SK-N-SH treated with all-trans-retinoic acid at 6 μM for 48 hours (cell line): ENCODE results near the gene GATAD2A.

Experiments used
- ATAC-seq: fragments of 200-7000 bp; cut with Tn5 transposase; 3 replicates; pipeline ENCODE4 v1.9.1; 2020; ENCODE audit warnings: mild to moderate bottlenecking, moderate library complexity
- ARNTL ChIP-seq: fragments of 450-650 bp; formaldehyde crosslinking; IDR thresholded peaks from 2 replicates; pipeline ENCODE4 v1.5.0; 2020; ENCODE audit warnings: low read depth, mild to moderate bottlenecking, moderate library complexity, borderline replicate concordance
- BACH2 ChIP-seq: fragments of 250-450 bp; sonication (Bioruptor Pico); IDR thresholded peaks from 2 replicates; pipeline ENCODE4 v1.9.0; 2021; ENCODE audit warnings: mild to moderate bottlenecking, borderline replicate concordance
- CSDC2 ChIP-seq: fragments of 250-450 bp; sonication (Bioruptor Pico); IDR thresholded peaks from 2 replicates; pipeline ENCODE4 v1.5.0; 2020; ENCODE audit warnings: mild to moderate bottlenecking, moderate library complexity
- ESRRG ChIP-seq: fragments of 250-450 bp; sonication (Bioruptor Pico); IDR thresholded peaks from 2 replicates; pipeline ENCODE4 v1.6.1; 2021; ENCODE audit warnings: mild to moderate bottlenecking
- GLIS3 ChIP-seq: fragments of 250-450 bp; sonication (Bioruptor Pico); IDR thresholded peaks from 2 replicates; pipeline ENCODE4 v1.5.0; 2020; ENCODE audit warnings: mild to moderate bottlenecking, moderate library complexity
- ISL1 ChIP-seq: fragments of 250-450 bp; sonication (Bioruptor Pico); IDR thresholded peaks from 2 replicates; pipeline ENCODE4 v2.1.2; 2022; ENCODE audit warnings: mild to moderate bottlenecking, moderate library complexity
- OSR1 ChIP-seq: fragments of 250-450 bp; sonication (Bioruptor Pico); IDR thresholded peaks from 2 replicates; pipeline ENCODE4 v1.8.0; 2022; ENCODE audit warnings: moderate library complexity, mild to moderate bottlenecking, inconsistent platforms
- POU6F1 ChIP-seq: fragments of 250-450 bp; sonication (Bioruptor Pico); IDR thresholded peaks from 2 replicates; pipeline ENCODE4 v1.8.0; 2021; ENCODE audit warnings: low read depth, mild to moderate bottlenecking, moderate library complexity, borderline replicate concordance
- PPARA ChIP-seq: fragments of 250-450 bp; sonication (Bioruptor Pico); IDR thresholded peaks from 2 replicates; pipeline ENCODE4 v1.5.0; 2020; ENCODE audit warnings: mild to moderate bottlenecking, borderline replicate concordance
- RARB ChIP-seq: fragments of 250-450 bp; sonication (Bioruptor Pico); IDR thresholded peaks from 2 replicates; pipeline ENCODE4 v1.8.0; 2021; ENCODE audit warnings: mild to moderate bottlenecking, moderate library complexity
- SNAI2 ChIP-seq: fragments of 250-450 bp; sonication (Bioruptor Pico); IDR thresholded peaks from 2 replicates; pipeline ENCODE4 v1.5.0; 2020; ENCODE audit warnings: mild to moderate bottlenecking, moderate library complexity
- TCF4 ChIP-seq: fragments of 250-450 bp; sonication (Bioruptor Pico); IDR thresholded peaks from 2 replicates; pipeline ENCODE4 v1.8.0; 2021; ENCODE audit warnings: mild to moderate bottlenecking, moderate library complexity, borderline replicate concordance
- TOX ChIP-seq: fragments of 250-450 bp; sonication (Bioruptor Pico); IDR thresholded peaks from 2 replicates; pipeline ENCODE4 v1.8.0; 2021; ENCODE audit warnings: mild to moderate bottlenecking, moderate library complexity, borderline replicate concordance
- ZC3H10 ChIP-seq: fragments of 250-450 bp; sonication (Bioruptor Pico); IDR thresholded peaks from 2 replicates; pipeline ENCODE4 v1.5.1; 2021; ENCODE audit warnings: mild to moderate bottlenecking, moderate library complexity
- ZFP3 ChIP-seq: fragments of 250-450 bp; sonication (Bioruptor Pico); IDR thresholded peaks from 2 replicates; pipeline ENCODE4 v1.5.0; 2020; ENCODE audit warnings: mild to moderate bottlenecking, moderate library complexity
- ZFP30 ChIP-seq: fragments of 450-650 bp; formaldehyde crosslinking; IDR thresholded peaks from 2 replicates; pipeline ENCODE4 v1.5.0; 2022; ENCODE audit warnings: mild to moderate bottlenecking, moderate library complexity
- ZNF565 ChIP-seq: fragments of 450-650 bp; formaldehyde crosslinking; conservative IDR thresholded peaks from 2 replicates; pipeline ENCODE4 v1.5.0; 2020; ENCODE audit warnings: low read depth, mild to moderate bottlenecking, moderate library complexity
- ZNF70 ChIP-seq: fragments of 450-650 bp; formaldehyde crosslinking; IDR thresholded peaks from 2 replicates; pipeline ENCODE4 v1.5.0; 2020; ENCODE audit warnings: mild to moderate bottlenecking, moderate library complexity
- ZNF8 ChIP-seq: fragments of 450-650 bp; formaldehyde crosslinking; IDR thresholded peaks from 2 replicates; pipeline ENCODE4 v1.5.0; 2020; ENCODE audit warnings: mild to moderate bottlenecking, moderate library complexity
- TF ChIP-seq, protein P1 (sequence below): fragments of 250-450 bp; sonication (Bioruptor Pico); IDR thresholded peaks from 2 replicates; pipeline ENCODE4 v1.5.0; 2020; ENCODE audit warnings: mild to moderate bottlenecking, moderate library complexity
- TF ChIP-seq, protein P2 (sequence below): fragments of 250-450 bp; sonication (Bioruptor Pico); IDR thresholded peaks from 2 replicates; pipeline ENCODE4 v1.5.1; 2021; ENCODE audit warnings: mild to moderate bottlenecking, moderate library complexity
- TF ChIP-seq, protein P3 (sequence below): fragments of 250-450 bp; sonication (Bioruptor Pico); IDR thresholded peaks from 2 replicates; pipeline ENCODE4 v1.8.0; 2020; ENCODE audit warnings: mild to moderate bottlenecking, moderate library complexity, borderline replicate concordance
- TF ChIP-seq, protein P4 (sequence below): fragments of 250-450 bp; sonication (Bioruptor Pico); IDR thresholded peaks from 2 replicates; pipeline ENCODE4 v1.5.1; 2020; ENCODE audit warnings: low read depth, mild to moderate bottlenecking, moderate library complexity

The GATAD2A gene

GRCh38 chr19:19427302-19427701 is 21.8 kb downstream of the GATAD2A start:
- no peak for ATAC-seq
- no peak for TF ChIP-seq ZC3H10 (CRISPR knock-in tag)
- no peak for TF ChIP-seq ZNF565 (CRISPR knock-in tag)
- no peak for TF ChIP-seq ZFP3
- TF ChIP-seq PPARA (CRISPR knock-in tag) = no peak
- no peak for TF ChIP-seq OSR1 (CRISPR knock-in tag)
- TF ChIP-seq ARNTL (CRISPR knock-in tag) = no peak
- TF ChIP-seq TOX (CRISPR knock-in tag) = no peak
- no peak for TF ChIP-seq ZNF70 (CRISPR knock-in tag)
- no peak for TF ChIP-seq SNAI2 (CRISPR knock-in tag)
- TF ChIP-seq, protein P1, sequence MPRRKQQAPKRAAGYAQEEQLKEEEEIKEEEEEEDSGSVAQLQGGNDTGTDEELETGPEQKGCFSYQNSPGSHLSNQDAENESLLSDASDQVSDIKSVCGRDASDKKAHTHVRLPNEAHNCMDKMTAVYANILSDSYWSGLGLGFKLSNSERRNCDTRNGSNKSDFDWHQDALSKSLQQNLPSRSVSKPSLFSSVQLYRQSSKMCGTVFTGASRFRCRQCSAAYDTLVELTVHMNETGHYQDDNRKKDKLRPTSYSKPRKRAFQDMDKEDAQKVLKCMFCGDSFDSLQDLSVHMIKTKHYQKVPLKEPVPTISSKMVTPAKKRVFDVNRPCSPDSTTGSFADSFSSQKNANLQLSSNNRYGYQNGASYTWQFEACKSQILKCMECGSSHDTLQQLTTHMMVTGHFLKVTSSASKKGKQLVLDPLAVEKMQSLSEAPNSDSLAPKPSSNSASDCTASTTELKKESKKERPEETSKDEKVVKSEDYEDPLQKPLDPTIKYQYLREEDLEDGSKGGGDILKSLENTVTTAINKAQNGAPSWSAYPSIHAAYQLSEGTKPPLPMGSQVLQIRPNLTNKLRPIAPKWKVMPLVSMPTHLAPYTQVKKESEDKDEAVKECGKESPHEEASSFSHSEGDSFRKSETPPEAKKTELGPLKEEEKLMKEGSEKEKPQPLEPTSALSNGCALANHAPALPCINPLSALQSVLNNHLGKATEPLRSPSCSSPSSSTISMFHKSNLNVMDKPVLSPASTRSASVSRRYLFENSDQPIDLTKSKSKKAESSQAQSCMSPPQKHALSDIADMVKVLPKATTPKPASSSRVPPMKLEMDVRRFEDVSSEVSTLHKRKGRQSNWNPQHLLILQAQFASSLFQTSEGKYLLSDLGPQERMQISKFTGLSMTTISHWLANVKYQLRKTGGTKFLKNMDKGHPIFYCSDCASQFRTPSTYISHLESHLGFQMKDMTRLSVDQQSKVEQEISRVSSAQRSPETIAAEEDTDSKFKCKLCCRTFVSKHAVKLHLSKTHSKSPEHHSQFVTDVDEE (CRISPR knock-in tag) = no peak
- no peak for TF ChIP-seq CSDC2 (CRISPR knock-in tag)
- TF ChIP-seq ISL1 = no peak
- TF ChIP-seq BACH2 (CRISPR knock-in tag) = no peak
- TF ChIP-seq ZNF8 (CRISPR knock-in tag) = no peak
- TF ChIP-seq, protein P2, sequence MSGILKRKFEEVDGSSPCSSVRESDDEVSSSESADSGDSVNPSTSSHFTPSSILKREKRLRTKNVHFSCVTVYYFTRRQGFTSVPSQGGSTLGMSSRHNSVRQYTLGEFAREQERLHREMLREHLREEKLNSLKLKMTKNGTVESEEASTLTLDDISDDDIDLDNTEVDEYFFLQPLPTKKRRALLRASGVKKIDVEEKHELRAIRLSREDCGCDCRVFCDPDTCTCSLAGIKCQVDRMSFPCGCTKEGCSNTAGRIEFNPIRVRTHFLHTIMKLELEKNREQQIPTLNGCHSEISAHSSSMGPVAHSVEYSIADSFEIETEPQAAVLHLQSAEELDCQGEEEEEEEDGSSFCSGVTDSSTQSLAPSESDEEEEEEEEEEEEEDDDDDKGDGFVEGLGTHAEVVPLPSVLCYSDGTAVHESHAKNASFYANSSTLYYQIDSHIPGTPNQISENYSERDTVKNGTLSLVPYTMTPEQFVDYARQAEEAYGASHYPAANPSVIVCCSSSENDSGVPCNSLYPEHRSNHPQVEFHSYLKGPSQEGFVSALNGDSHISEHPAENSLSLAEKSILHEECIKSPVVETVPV (CRISPR knock-in tag) = no peak
- TF ChIP-seq TCF4 (CRISPR knock-in tag) = no peak
- TF ChIP-seq, protein P3, sequence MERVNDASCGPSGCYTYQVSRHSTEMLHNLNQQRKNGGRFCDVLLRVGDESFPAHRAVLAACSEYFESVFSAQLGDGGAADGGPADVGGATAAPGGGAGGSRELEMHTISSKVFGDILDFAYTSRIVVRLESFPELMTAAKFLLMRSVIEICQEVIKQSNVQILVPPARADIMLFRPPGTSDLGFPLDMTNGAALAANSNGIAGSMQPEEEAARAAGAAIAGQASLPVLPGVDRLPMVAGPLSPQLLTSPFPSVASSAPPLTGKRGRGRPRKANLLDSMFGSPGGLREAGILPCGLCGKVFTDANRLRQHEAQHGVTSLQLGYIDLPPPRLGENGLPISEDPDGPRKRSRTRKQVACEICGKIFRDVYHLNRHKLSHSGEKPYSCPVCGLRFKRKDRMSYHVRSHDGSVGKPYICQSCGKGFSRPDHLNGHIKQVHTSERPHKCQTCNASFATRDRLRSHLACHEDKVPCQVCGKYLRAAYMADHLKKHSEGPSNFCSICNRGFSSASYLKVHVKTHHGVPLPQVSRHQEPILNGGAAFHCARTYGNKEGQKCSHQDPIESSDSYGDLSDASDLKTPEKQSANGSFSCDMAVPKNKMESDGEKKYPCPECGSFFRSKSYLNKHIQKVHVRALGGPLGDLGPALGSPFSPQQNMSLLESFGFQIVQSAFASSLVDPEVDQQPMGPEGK (CRISPR knock-in tag) = no peak
- no peak for TF ChIP-seq RARB (CRISPR knock-in tag)

DNA sequence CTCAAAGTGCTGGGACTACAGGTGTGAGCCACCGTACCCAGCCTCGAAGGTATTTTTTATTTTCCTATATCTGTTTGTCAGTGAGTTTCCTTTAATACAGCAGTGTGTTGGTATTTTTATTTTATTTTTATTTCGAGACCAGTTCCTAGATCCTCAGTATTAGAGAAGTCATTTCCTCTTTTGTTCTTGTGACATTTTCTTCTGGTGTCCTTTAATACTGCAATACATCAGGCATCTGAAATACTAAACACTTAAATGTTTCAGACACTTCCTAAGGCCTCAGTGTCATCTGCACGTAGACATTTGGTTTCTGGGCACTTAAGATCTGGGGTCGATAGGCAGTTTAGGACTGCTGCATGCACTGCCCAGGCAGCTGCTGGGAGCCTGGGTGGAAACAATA is 22.5 kb downstream of the GATAD2A start:
- no peak for ATAC-seq
- TF ChIP-seq ISL1 (no peak), ESRRG (CRISPR knock-in tag) (no peak), TOX (CRISPR knock-in tag) (no peak), ZFP30 (CRISPR knock-in tag) (no peak), GLIS3 (CRISPR knock-in tag) (no peak), ZNF8 (CRISPR knock-in tag) (no peak), TCF4 (CRISPR knock-in tag) (no peak), ZFP3 (no peak), POU6F1 (CRISPR knock-in tag) (no peak), ZC3H10 (CRISPR knock-in tag) (no peak), RARB (CRISPR knock-in tag) (no peak), OSR1 (CRISPR knock-in tag) (no peak), CSDC2 (CRISPR knock-in tag) (no peak), BACH2 (CRISPR knock-in tag) (no peak)
- TF ChIP-seq, protein P2 (CRISPR knock-in tag) = no peak
- TF ChIP-seq, protein P1 (CRISPR knock-in tag) = no peak
- TF ChIP-seq, protein P4, sequence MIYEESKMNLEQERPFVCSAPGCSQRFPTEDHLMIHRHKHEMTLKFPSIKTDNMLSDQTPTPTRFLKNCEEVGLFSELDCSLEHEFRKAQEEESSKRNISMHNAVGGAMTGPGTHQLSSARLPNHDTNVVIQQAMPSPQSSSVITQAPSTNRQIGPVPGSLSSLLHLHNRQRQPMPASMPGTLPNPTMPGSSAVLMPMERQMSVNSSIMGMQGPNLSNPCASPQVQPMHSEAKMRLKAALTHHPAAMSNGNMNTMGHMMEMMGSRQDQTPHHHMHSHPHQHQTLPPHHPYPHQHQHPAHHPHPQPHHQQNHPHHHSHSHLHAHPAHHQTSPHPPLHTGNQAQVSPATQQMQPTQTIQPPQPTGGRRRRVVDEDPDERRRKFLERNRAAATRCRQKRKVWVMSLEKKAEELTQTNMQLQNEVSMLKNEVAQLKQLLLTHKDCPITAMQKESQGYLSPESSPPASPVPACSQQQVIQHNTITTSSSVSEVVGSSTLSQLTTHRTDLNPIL (CRISPR knock-in tag) = no peak
